ENCODE results near the gene GLIPR2.

GRCh38 chr9:36112516-36112915 is 24.0 kb upstream of the GLIPR2 start:
- TF ChIP-seq YY1 (IDR thresholded peaks at IDR 0.05; ENCODE audit: low read depth): no peak
- no peak for TF ChIP-seq TAF1 (IDR thresholded peaks at IDR 0.05; ENCODE audit: low read depth)
- TF ChIP-seq CEBPB (IDR thresholded peaks at IDR 0.05): no peak
- no peak for TF ChIP-seq REST (IDR thresholded peaks at IDR 0.05; ENCODE audit: low read depth)
- no peak for TF ChIP-seq EP300 (IDR thresholded peaks at IDR 0.05; ENCODE audit: borderline replicate concordance)
- no peak for TF ChIP-seq MAX (IDR thresholded peaks at IDR 0.05)
- no peak for TF ChIP-seq EGR1 (IDR thresholded peaks at IDR 0.05)
- TF ChIP-seq FOXM1 (IDR thresholded peaks at IDR 0.05; ENCODE audit: borderline replicate concordance, low read depth): no peak
- no peak for TF ChIP-seq RAD21 (IDR thresholded peaks at IDR 0.05; ENCODE audit: low read depth)
